ENCODE results near the gene GLB1L3. TPM values are rescaled to one million over a fixed set of nuclear protein-coding genes. Genes with fewer than 3 reads are reported as not detected.
A peak's percentile ranks its signal among the peaks of the same experiment; 100 is the strongest.

The GLB1L3 gene
- total RNA-seq, 2 experiments from 2014 or later, result 5.2 to 6.1 TPM

- DNase-seq, result no peak
- POLR2A ChIA-PET, result no interaction called here
- H3K27me3 Mint-ChIP-seq, result no peaks in the 10 kb centered on the region
- peaks cover 5% of the 10 kb centered on the region for H3K4me1 Mint-ChIP-seq
- H3K9me3 Mint-ChIP-seq, result no peaks in the 10 kb centered on the region
- no peak overlapping the region for H3K27ac Mint-ChIP-seq
- no peak for ATAC-seq (ENCODE audit: low read depth)
- H3K36me3 Mint-ChIP-seq, result no peaks in the 10 kb centered on the region
- no peak overlapping the region for H3K4me3 Mint-ChIP-seq
These were observed 74.2 kb downstream of the GLB1L3 start for GRCh38 chr11:134350381-134350780.

- ATAC-seq (ENCODE audit: low read depth) (no peak), DNase-seq (no peak)
- H3K9me3 Mint-ChIP-seq, result no peaks in the 10 kb centered on the region
- POLR2A ChIA-PET, result no interaction called here
- H3K27ac Mint-ChIP-seq, result no peak overlapping the region
- no peaks in the 10 kb centered on the region for H3K36me3 Mint-ChIP-seq
- H3K4me3 Mint-ChIP-seq, result no peak overlapping the region
- no peaks in the 10 kb centered on the region for H3K27me3 Mint-ChIP-seq
- H3K4me1 Mint-ChIP-seq, result peaks cover 5% of the 10 kb centered on the region
These were observed 75.9 kb downstream of the GLB1L3 start for GRCh38 chr11:134352111-134352510.

GRCh38 chr11:134355136-134355535 is 79.0 kb downstream of the GLB1L3 start:
- H3K27me3 Mint-ChIP-seq, result no peaks in the 10 kb centered on the region
- H3K4me1 Mint-ChIP-seq, result peaks cover 3% of the 10 kb centered on the region
- POLR2A ChIA-PET, result no interaction called here
- no peaks in the 10 kb centered on the region for H3K36me3 Mint-ChIP-seq
- H3K4me3 Mint-ChIP-seq, result no peak overlapping the region
- no peak overlapping the region for H3K27ac Mint-ChIP-seq
- H3K9me3 Mint-ChIP-seq, result no peaks in the 10 kb centered on the region
- no peak for DNase-seq
- ATAC-seq (ENCODE audit: low read depth), result no peak

- H3K27ac Mint-ChIP-seq, result no peak overlapping the region
- H3K36me3 Mint-ChIP-seq, result no peaks in the 10 kb centered on the region
- ATAC-seq (ENCODE audit: low read depth) (no peak), DNase-seq (no peak)
- H3K27me3 Mint-ChIP-seq, result no peaks in the 10 kb centered on the region
- no peaks in the 10 kb centered on the region for H3K9me3 Mint-ChIP-seq
- no peak overlapping the region for H3K4me3 Mint-ChIP-seq
- H3K4me1 Mint-ChIP-seq, result peaks cover 6% of the 10 kb centered on the region
- POLR2A ChIA-PET, result no interaction called here
These were observed 79.5 kb downstream of the GLB1L3 start for GRCh38 chr11:134355656-134356055.

GRCh38 chr11:134356656-134357544 is 80.7 kb downstream of the GLB1L3 start:
- ATAC-seq (ENCODE audit: low read depth), result no peak
- Mint-ChIP-seq H3K9me3 (no peaks in the 10 kb centered on the region), H3K27ac (no peak overlapping the region), H3K36me3 (no peaks in the 10 kb centered on the region), H3K27me3 (no peaks in the 10 kb centered on the region), H3K4me3 (no peak overlapping the region), H3K4me1 (peaks cover 8% of the 10 kb centered on the region)
- POLR2A ChIA-PET, result no interaction called here
- no peak for DNase-seq

GRCh38 chr11:134357545-134357839 is 81.3 kb downstream of the GLB1L3 start:
- Mint-ChIP-seq H3K4me1 (peaks cover 9% of the 10 kb centered on the region), H3K27me3 (no peaks in the 10 kb centered on the region), H3K4me3 (no peak overlapping the region), H3K36me3 (no peaks in the 10 kb centered on the region), H3K27ac (no peak overlapping the region), H3K9me3 (no peaks in the 10 kb centered on the region)
- ATAC-seq (ENCODE audit: low read depth), result no peak
- DNase-seq, result no peak
- POLR2A ChIA-PET, result no interaction called here

GRCh38 chr11:134358165-134358855 is 82.1 kb downstream of the GLB1L3 start:
- DNase-seq, result no peak
- H3K27me3 Mint-ChIP-seq, result no peaks in the 10 kb centered on the region
- H3K27ac Mint-ChIP-seq, result no peak overlapping the region
- no peak overlapping the region for H3K4me3 Mint-ChIP-seq
- POLR2A ChIA-PET, result no interaction called here
- no peaks in the 10 kb centered on the region for H3K9me3 Mint-ChIP-seq
- ATAC-seq (ENCODE audit: low read depth), result no peak
- H3K4me1 Mint-ChIP-seq, result peaks cover 9% of the 10 kb centered on the region
- no peaks in the 10 kb centered on the region for H3K36me3 Mint-ChIP-seq

GRCh38 chr11:134358856-134359490 is 82.8 kb downstream of the GLB1L3 start:
- Mint-ChIP-seq H3K27me3 (no peaks in the 10 kb centered on the region), H3K9me3 (no peaks in the 10 kb centered on the region), H3K27ac (no peak overlapping the region), H3K4me3 (no peak overlapping the region), H3K4me1 (peaks cover 9% of the 10 kb centered on the region), H3K36me3 (no peaks in the 10 kb centered on the region)
- ATAC-seq (ENCODE audit: low read depth), result no peak
- DNase-seq, result no peak
- POLR2A ChIA-PET, result no interaction called here

- POLR2A ChIA-PET, result no interaction called here
- Mint-ChIP-seq H3K9me3 (no peaks in the 10 kb centered on the region), H3K4me1 (peaks cover 9% of the 10 kb centered on the region), H3K36me3 (no peaks in the 10 kb centered on the region), H3K4me3 (no peak overlapping the region), H3K27ac (no peak overlapping the region), H3K27me3 (no peaks in the 10 kb centered on the region)
- no peak for ATAC-seq (ENCODE audit: low read depth)
- no peak for DNase-seq
These were observed 83.5 kb downstream of the GLB1L3 start for GRCh38 chr11:134359646-134360045.

GRCh38 chr11:134360050-134360835 is 84.1 kb downstream of the GLB1L3 start:
- H3K4me3 Mint-ChIP-seq, result no peak overlapping the region
- DNase-seq (peak; percentile 90), ATAC-seq (ENCODE audit: low read depth) (peak; percentile 94)
- H3K27ac Mint-ChIP-seq, result no peak overlapping the region
- H3K4me1 Mint-ChIP-seq, result peaks cover 9% of the 10 kb centered on the region
- POLR2A ChIA-PET, result no interaction called here
- no peaks in the 10 kb centered on the region for H3K9me3 Mint-ChIP-seq
- no peaks in the 10 kb centered on the region for H3K27me3 Mint-ChIP-seq
- no peaks in the 10 kb centered on the region for H3K36me3 Mint-ChIP-seq

GRCh38 chr11:134361661-134362060 is 85.5 kb downstream of the GLB1L3 start:
- Mint-ChIP-seq H3K36me3 (no peaks in the 10 kb centered on the region), H3K4me3 (no peak overlapping the region), H3K27ac (peak overlapping the region; percentile 64), H3K4me1 (peaks cover 9% of the 10 kb centered on the region), H3K9me3 (no peaks in the 10 kb centered on the region), H3K27me3 (no peaks in the 10 kb centered on the region)
- ATAC-seq (ENCODE audit: low read depth), result no peak
- POLR2A ChIA-PET, result no interaction called here
- DNase-seq, result peak; percentile 14

GRCh38 chr11:134362192-134362901 is 86.2 kb downstream of the GLB1L3 start:
- ATAC-seq (ENCODE audit: low read depth) (no peak), DNase-seq (no peak)
- H3K27ac Mint-ChIP-seq, result no peak overlapping the region
- H3K9me3 Mint-ChIP-seq, result no peaks in the 10 kb centered on the region
- POLR2A ChIA-PET, result no interaction called here
- no peaks in the 10 kb centered on the region for H3K36me3 Mint-ChIP-seq
- H3K27me3 Mint-ChIP-seq, result no peaks in the 10 kb centered on the region
- H3K4me1 Mint-ChIP-seq, result peaks cover 9% of the 10 kb centered on the region
- H3K4me3 Mint-ChIP-seq, result no peak overlapping the region

- H3K4me1 Mint-ChIP-seq, result peaks cover 9% of the 10 kb centered on the region
- no peak for DNase-seq
- H3K4me3 Mint-ChIP-seq, result no peak overlapping the region
- H3K36me3 Mint-ChIP-seq, result no peaks in the 10 kb centered on the region
- POLR2A ChIA-PET, result no interaction called here
- no peak overlapping the region for H3K27ac Mint-ChIP-seq
- no peaks in the 10 kb centered on the region for H3K27me3 Mint-ChIP-seq
- no peak for ATAC-seq (ENCODE audit: low read depth)
- H3K9me3 Mint-ChIP-seq, result no peaks in the 10 kb centered on the region
These were observed 87.0 kb downstream of the GLB1L3 start for GRCh38 chr11:134363161-134363560.

All from activated naive CD8-positive, alpha-beta T cell treated with anti-CD3 and anti-CD28 coated beads, Interleukin-2, amount 10 ng/mL, durations not matched to agents 7 days and 5 days (primary cell).